ENCODE data around the gene APBB2.

Gene APBB2

DNA sequence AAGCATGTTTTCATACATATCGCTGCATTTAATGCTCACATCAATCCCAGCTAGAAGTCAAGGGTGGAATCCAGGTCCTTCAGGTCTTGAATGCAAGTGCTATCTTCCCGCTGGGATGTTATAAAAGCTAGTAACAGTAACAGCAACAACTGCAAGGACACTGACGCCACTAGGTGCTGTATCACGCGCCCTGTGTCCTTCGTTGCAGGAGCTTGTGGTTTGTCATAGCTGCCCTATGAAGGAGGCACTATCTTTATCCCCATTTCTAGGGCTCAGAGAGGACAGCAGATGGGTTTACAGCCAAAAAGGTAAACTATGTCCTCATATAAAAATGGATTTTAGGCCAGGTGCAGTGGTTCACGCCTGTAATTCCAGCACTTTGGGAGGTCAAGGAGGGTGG lies 261.7 kb downstream of the APBB2 start:
- H3K27me3 ChIP-seq (ENCODE audit: control insufficient read depth, low read length): no peaks in the 10 kb centered on the region
- H3K36me3 ChIP-seq (ENCODE audit: control insufficient read depth, low read length): no peaks in the 10 kb centered on the region
- no peaks in the 10 kb centered on the region for H3K9me2 ChIP-seq (replicated peaks; ENCODE audit: control insufficient read depth, low read length)
- TF ChIP-seq, protein P1, sequence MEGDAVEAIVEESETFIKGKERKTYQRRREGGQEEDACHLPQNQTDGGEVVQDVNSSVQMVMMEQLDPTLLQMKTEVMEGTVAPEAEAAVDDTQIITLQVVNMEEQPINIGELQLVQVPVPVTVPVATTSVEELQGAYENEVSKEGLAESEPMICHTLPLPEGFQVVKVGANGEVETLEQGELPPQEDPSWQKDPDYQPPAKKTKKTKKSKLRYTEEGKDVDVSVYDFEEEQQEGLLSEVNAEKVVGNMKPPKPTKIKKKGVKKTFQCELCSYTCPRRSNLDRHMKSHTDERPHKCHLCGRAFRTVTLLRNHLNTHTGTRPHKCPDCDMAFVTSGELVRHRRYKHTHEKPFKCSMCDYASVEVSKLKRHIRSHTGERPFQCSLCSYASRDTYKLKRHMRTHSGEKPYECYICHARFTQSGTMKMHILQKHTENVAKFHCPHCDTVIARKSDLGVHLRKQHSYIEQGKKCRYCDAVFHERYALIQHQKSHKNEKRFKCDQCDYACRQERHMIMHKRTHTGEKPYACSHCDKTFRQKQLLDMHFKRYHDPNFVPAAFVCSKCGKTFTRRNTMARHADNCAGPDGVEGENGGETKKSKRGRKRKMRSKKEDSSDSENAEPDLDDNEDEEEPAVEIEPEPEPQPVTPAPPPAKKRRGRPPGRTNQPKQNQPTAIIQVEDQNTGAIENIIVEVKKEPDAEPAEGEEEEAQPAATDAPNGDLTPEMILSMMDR (IDR thresholded peaks at IDR 0.05; ENCODE audit: low read depth, low read length, poor library complexity, severe bottlenecking): no peak
- no peak for TF ChIP-seq EZH2phosphoT487 (IDR thresholded peaks at IDR 0.05; ENCODE audit: borderline replicate concordance, low read length)
- H3K4me3 ChIP-seq (ENCODE audit: low read length): no peak overlapping the region
- no peak overlapping the region for H3K27ac ChIP-seq (ENCODE audit: low read depth, low read length)
- no peaks in the 10 kb centered on the region for H3K9me3 ChIP-seq (ENCODE audit: control insufficient read depth, insufficient read depth, low read length)
- H3F3A ChIP-seq (ENCODE audit: control insufficient read depth, insufficient read depth): no peaks in the 10 kb centered on the region
- no peak overlapping the region for H3K4me2 ChIP-seq (ENCODE audit: low read length)
- H3K4me1 ChIP-seq (ENCODE audit: control insufficient read depth, low read length): peaks cover 16% of the 10 kb centered on the region
- no peaks in the 10 kb centered on the region for H4K20me1 ChIP-seq (ENCODE audit: control insufficient read depth, insufficient read depth, low read depth, low read length)
- no peaks in the 10 kb centered on the region for H3K79me2 ChIP-seq (ENCODE audit: control insufficient read depth, low read length)

DNA sequence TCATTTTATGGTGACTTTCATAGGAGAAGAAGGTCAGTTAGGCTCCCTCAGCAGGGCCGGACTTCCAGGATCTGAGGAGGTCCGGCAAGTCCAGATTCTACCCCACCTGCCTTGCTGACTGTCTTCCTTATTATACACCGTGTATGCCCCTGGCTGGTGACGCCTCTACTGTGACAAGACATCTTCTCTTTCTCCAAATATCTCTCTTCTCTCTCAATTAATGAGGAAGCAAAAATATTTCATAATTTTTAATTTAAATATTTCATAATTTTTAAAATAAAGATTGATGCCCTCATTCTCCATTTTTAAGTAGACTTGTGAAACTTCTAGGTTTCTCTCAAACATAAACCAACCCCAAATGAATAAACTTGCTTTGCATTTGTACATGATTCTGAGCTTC lies 262.1 kb downstream of the APBB2 start:
- Histone ChIP-seq H3K27me3 (ENCODE audit: control insufficient read depth, low read length) (no peaks in the 10 kb centered on the region), H3K27ac (ENCODE audit: low read depth, low read length) (no peak overlapping the region), H3K4me2 (ENCODE audit: low read length) (no peak overlapping the region), H3F3A (ENCODE audit: control insufficient read depth, insufficient read depth) (no peaks in the 10 kb centered on the region), H4K20me1 (ENCODE audit: control insufficient read depth, insufficient read depth, low read depth, low read length) (no peaks in the 10 kb centered on the region), H3K36me3 (ENCODE audit: control insufficient read depth, low read length) (no peaks in the 10 kb centered on the region), H3K9me2 (replicated peaks; ENCODE audit: control insufficient read depth, low read length) (no peaks in the 10 kb centered on the region), H3K4me3 (ENCODE audit: low read length) (no peak overlapping the region), H3K9me3 (ENCODE audit: control insufficient read depth, insufficient read depth, low read length) (no peaks in the 10 kb centered on the region), H3K79me2 (ENCODE audit: control insufficient read depth, low read length) (no peaks in the 10 kb centered on the region), H3K4me1 (ENCODE audit: control insufficient read depth, low read length) (peaks cover 16% of the 10 kb centered on the region)
- no peak for TF ChIP-seq EZH2phosphoT487 (IDR thresholded peaks at IDR 0.05; ENCODE audit: borderline replicate concordance, low read length)
- TF ChIP-seq, protein P1 (IDR thresholded peaks at IDR 0.05; ENCODE audit: low read depth, low read length, poor library complexity, severe bottlenecking): no peak

DNA sequence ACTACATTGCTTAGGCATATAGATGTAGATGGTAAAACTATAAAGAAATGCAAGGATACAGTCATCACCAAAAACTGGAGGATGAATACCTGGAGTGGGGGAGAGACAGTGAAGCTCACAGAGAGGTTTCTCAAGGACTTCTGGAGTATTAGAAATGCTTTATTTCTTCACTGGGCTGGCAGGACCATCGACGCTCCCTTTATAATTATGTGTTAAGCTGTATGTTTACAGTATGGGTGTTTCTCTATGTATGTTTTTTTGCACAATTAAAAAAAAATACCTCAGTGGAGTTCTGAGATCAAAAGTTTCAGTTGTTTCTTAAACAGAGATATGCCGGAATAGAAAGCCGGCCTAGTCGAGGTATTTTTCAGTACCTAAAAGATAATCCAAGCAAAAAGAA lies 263.3 kb downstream of the APBB2 start:
- no peaks in the 10 kb centered on the region for H3F3A ChIP-seq (ENCODE audit: control insufficient read depth, insufficient read depth)
- no peak overlapping the region for H3K4me2 ChIP-seq (ENCODE audit: low read length)
- H3K36me3 ChIP-seq (ENCODE audit: control insufficient read depth, low read length): no peaks in the 10 kb centered on the region
- no peaks in the 10 kb centered on the region for H3K9me2 ChIP-seq (replicated peaks; ENCODE audit: control insufficient read depth, low read length)
- no peaks in the 10 kb centered on the region for H3K79me2 ChIP-seq (ENCODE audit: control insufficient read depth, low read length)
- H3K27ac ChIP-seq (ENCODE audit: low read depth, low read length): no peak overlapping the region
- peaks cover 16% of the 10 kb centered on the region for H3K4me1 ChIP-seq (ENCODE audit: control insufficient read depth, low read length)
- no peak overlapping the region for H3K4me3 ChIP-seq (ENCODE audit: low read length)
- no peaks in the 10 kb centered on the region for H3K9me3 ChIP-seq (ENCODE audit: control insufficient read depth, insufficient read depth, low read length)
- no peaks in the 10 kb centered on the region for H4K20me1 ChIP-seq (ENCODE audit: control insufficient read depth, insufficient read depth, low read depth, low read length)
- TF ChIP-seq EZH2phosphoT487 (IDR thresholded peaks at IDR 0.05; ENCODE audit: borderline replicate concordance, low read length): no peak
- TF ChIP-seq, protein P1 (IDR thresholded peaks at IDR 0.05; ENCODE audit: low read depth, low read length, poor library complexity, severe bottlenecking): no peak
- no peaks in the 10 kb centered on the region for H3K27me3 ChIP-seq (ENCODE audit: control insufficient read depth, low read length)

Measured in DOHH2 (cell line).